H9 (cell line): ENCODE measurements around the gene ZNRF4. TPM values are rescaled to one million over a fixed set of nuclear protein-coding genes. Genes with fewer than 3 reads are reported as not detected.

ENCODE experiments used
- DNase-seq: peaks from one replicate; pipeline ENCODE4 v3.0.0-alpha.2; 2017
- H2AFZ ChIP-seq: one replicate; pipeline ENCODE4 v1.6.1; 2013; ENCODE audit warnings: mild to moderate bottlenecking, low read length, control low read depth, moderate library complexity
- H2AK5ac ChIP-seq: 2 replicates; pipeline ENCODE4 v1.6.1; 2013; ENCODE audit warnings: low read length, control low read depth, mixed read lengths; ENCODE audit not compliant: insufficient read length
- H2BK120ac ChIP-seq: one replicate; pipeline ENCODE4 v1.6.1; 2013; ENCODE audit warnings: low read depth, mild to moderate bottlenecking, low read length, control low read depth, inconsistent platforms; ENCODE audit not compliant: poor library complexity, severe bottlenecking
- H2BK12ac ChIP-seq: 2 replicates; pipeline ENCODE4 v1.6.1; 2013; ENCODE audit warnings: low read length, control low read depth, mixed read lengths, low read depth; ENCODE audit not compliant: insufficient read length
- H2BK15ac ChIP-seq: 2 replicates; pipeline ENCODE4 v1.6.1; 2013; ENCODE audit warnings: low read depth, low read length, control low read depth
- H2BK20ac ChIP-seq: one replicate; pipeline ENCODE4 v1.6.1; 2013; ENCODE audit warnings: low read depth, mild to moderate bottlenecking, low read length, control low read depth, inconsistent platforms; ENCODE audit not compliant: poor library complexity, severe bottlenecking
- H2BK5ac ChIP-seq: 2 replicates; pipeline ENCODE4 v1.6.1; 2013; ENCODE audit warnings: low read length, control low read depth, mixed read lengths; ENCODE audit not compliant: insufficient read length
- H3K14ac ChIP-seq: 2 replicates; pipeline ENCODE4 v1.6.1; 2013; ENCODE audit warnings: low read length, control low read depth; ENCODE audit not compliant: insufficient read depth
- H3K18ac ChIP-seq: 2 replicates; pipeline ENCODE4 v1.6.1; 2013; ENCODE audit warnings: low read depth, mild to moderate bottlenecking, mixed read lengths, low read length, control low read depth; ENCODE audit not compliant: insufficient read length
- H3K23ac ChIP-seq: 2 replicates; pipeline ENCODE4 v1.6.1; 2013; ENCODE audit warnings: low read length, control low read depth, mixed read lengths, low read depth; ENCODE audit not compliant: insufficient read length
- H3K23me2 ChIP-seq: 2 replicates; pipeline ENCODE4 v1.6.1; 2013; ENCODE audit warnings: low read depth, mild to moderate bottlenecking, mixed read lengths, low read length, control low read depth; ENCODE audit not compliant: insufficient read length, poor library complexity, severe bottlenecking
- H3K27ac ChIP-seq: 2 replicates; pipeline ENCODE4 v1.5.1; 2013; ENCODE audit warnings: low read length, control low read depth, mixed read lengths, low read depth; ENCODE audit not compliant: insufficient read length
- H3K27me3 ChIP-seq: 2 replicates; pipeline ENCODE4 v1.6.1; 2013; ENCODE audit warnings: low read length, control low read depth, inconsistent platforms; ENCODE audit not compliant: insufficient read depth
- H3K4ac ChIP-seq: 2 replicates; pipeline ENCODE4 v1.6.1; 2013; ENCODE audit warnings: low read depth, mild to moderate bottlenecking, control low read depth, inconsistent platforms, low read length, moderate library complexity
- H3K4me1 ChIP-seq: 2 replicates; pipeline ENCODE4 v1.6.1; 2013; ENCODE audit warnings: low read length, control low read depth, inconsistent platforms; ENCODE audit not compliant: insufficient read depth
- H3K4me2 ChIP-seq: 2 replicates; pipeline ENCODE4 v1.6.1; 2013; ENCODE audit warnings: low read length, control low read depth, mixed read lengths; ENCODE audit not compliant: insufficient read length, insufficient read depth
- H3K56ac ChIP-seq: 2 replicates; pipeline ENCODE4 v1.6.1; 2013; ENCODE audit warnings: low read depth, mild to moderate bottlenecking, mixed read lengths, low read length, control low read depth; ENCODE audit not compliant: insufficient read length
- H3K79me1 ChIP-seq: 2 replicates; pipeline ENCODE4 v1.6.1; 2013; ENCODE audit warnings: low read depth, mild to moderate bottlenecking, moderate library complexity, low read length, control low read depth, inconsistent platforms; ENCODE audit not compliant: insufficient read depth, poor library complexity, severe bottlenecking
- H3K79me2 ChIP-seq: 2 replicates; pipeline ENCODE4 v1.6.1; 2013; ENCODE audit warnings: low read length, control low read depth, inconsistent platforms; ENCODE audit not compliant: insufficient read depth
- H3K9ac ChIP-seq: 2 replicates; pipeline ENCODE4 v1.6.1; 2013; ENCODE audit warnings: low read length, control low read depth, mixed read lengths; ENCODE audit not compliant: insufficient read length; ENCODE audit errors: extremely low read depth
- H3K9me3 ChIP-seq: one replicate; pipeline ENCODE4 v1.6.1; 2013; ENCODE audit warnings: low read depth, low read length, inconsistent platforms; ENCODE audit not compliant: control insufficient read depth
- H3T11ph ChIP-seq: one replicate; pipeline ENCODE4 v1.6.1; 2013; ENCODE audit warnings: mild to moderate bottlenecking, low read length, control low read depth, inconsistent platforms
- H4K20me1 ChIP-seq: one replicate; pipeline ENCODE4 v1.6.1; 2013; ENCODE audit not compliant: control insufficient read depth, insufficient read length, insufficient read depth
- H4K5ac ChIP-seq: 2 replicates; pipeline ENCODE4 v1.6.1; 2013; ENCODE audit warnings: low read depth, mild to moderate bottlenecking, mixed read lengths, low read length, control low read depth; ENCODE audit not compliant: insufficient read length
- H4K8ac ChIP-seq: replicated peaks from 2 replicates; pipeline ENCODE4 v1.6.1; 2013; ENCODE audit warnings: low read length, control low read depth, mixed read lengths, low read depth; ENCODE audit not compliant: insufficient read length
- H4K91ac ChIP-seq: 2 replicates; pipeline ENCODE4 v1.6.1; 2013; ENCODE audit warnings: low read depth, mild to moderate bottlenecking, moderate library complexity, mixed read lengths, low read length, control low read depth; ENCODE audit not compliant: insufficient read length
- H3K27ac Mint-ChIP-seq, 3 experiments: 2 replicates in 2 of 3; 3 replicates in 1 of 3; pipeline ENCODE4 v1.8.0; 2020 to 2021; ENCODE audit warnings: mixed read lengths in 3 of 3, mild to moderate bottlenecking in 1 of 3, moderate library complexity in 1 of 3
- H3K27me3 Mint-ChIP-seq: 2 replicates; pipeline ENCODE4 v1.8.0; 2021; ENCODE audit warnings: low read depth, mild to moderate bottlenecking, moderate library complexity, mixed read lengths
- H3K36me3 Mint-ChIP-seq, 3 experiments: 2 replicates in 2 of 3; 3 replicates in 1 of 3; pipeline ENCODE4 v1.8.0; 2020 to 2021; ENCODE audit warnings: low read depth in 3 of 3, mixed read lengths in 3 of 3; ENCODE audit not compliant: insufficient read depth in 1 of 3
- H3K4me1 Mint-ChIP-seq, 2 experiments: 2 replicates each; pipeline ENCODE4 v1.8.0; 2020; ENCODE audit warnings: mixed read lengths in 2 of 2
- H3K4me3 Mint-ChIP-seq, 2 experiments: 2 replicates in 1 of 2; 3 replicates in 1 of 2; pipeline ENCODE4 v1.8.0; 2020 to 2021; ENCODE audit warnings: mild to moderate bottlenecking in 2 of 2, mixed read lengths in 2 of 2, moderate library complexity in 1 of 2
- H3K9me3 Mint-ChIP-seq, 2 experiments: 2 replicates in 1 of 2; 3 replicates in 1 of 2; pipeline ENCODE4 v1.8.0; 2020; ENCODE audit warnings: mild to moderate bottlenecking in 2 of 2, mixed read lengths in 2 of 2, moderate library complexity in 1 of 2
- WGBS: extraction: QIAGEN DNeasy Blood & Tissue Kit; methylation state at CpG from one replicate; pipeline ENCODE4 v1.1.7; 2013; ENCODE audit warnings: missing lambda C conversion rate, low lambda C conversion rate, mixed read lengths; ENCODE audit not compliant: insufficient read length; ENCODE audit errors: extremely low coverage; 5-methylcytosine and 5-hydroxymethylcytosine counted together
- total RNA-seq: library from RNA; stranded (reverse); gene quantifications from 2 replicates; pipeline ENCODE4 v1.2.1, GENCODE V29; 2021
- TF ChIP-seq, protein P1 (sequence below): fragments of 200-600 bp; sonication (generic); conservative IDR thresholded peaks from 3 replicates; pipeline ENCODE4 v1.8.0; 2021; ENCODE audit warnings: antibody characterized with exemption, mild to moderate bottlenecking

The ZNRF4 gene
- total RNA-seq, 1 experiment from 2014 or later: not detected

DNA sequence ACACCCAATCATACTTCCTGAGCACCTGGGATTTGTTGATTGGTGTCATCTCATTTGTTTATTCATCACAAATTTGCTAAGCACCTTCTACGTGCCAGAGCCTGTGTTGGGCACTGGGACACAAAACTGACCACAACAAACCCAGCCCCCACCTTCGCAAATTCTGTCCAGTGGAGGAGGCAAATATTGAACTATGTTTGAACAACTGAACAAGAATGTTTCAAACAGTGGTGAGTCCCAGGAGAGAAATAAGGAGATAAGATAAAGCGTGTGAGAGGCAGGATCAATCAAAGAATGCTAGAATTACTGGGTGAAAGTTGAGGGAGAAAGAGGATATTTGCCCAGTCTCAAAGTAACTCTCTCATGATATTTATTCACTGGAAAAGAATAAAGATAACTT lies 8.7 kb downstream of the ZNRF4 start:
- Histone ChIP-seq H3K27me3 (no peaks in the 10 kb centered on the region), H4K8ac (no peak overlapping the region), H2BK12ac (no peak overlapping the region), H2BK120ac (no peak overlapping the region), H3K23ac (no peak overlapping the region), H3T11ph (no peak overlapping the region), H3K4me2 (no peak overlapping the region), H3K23me2 (no peaks in the 10 kb centered on the region), H2AK5ac (no peak overlapping the region), H3K79me1 (no peaks in the 10 kb centered on the region), H4K5ac (no peak overlapping the region), H2BK15ac (no peak overlapping the region), H3K56ac (no peak overlapping the region), H2AFZ (no peak overlapping the region), H3K27ac (no peak overlapping the region), H3K18ac (no peak overlapping the region), H2BK5ac (no peak overlapping the region), H4K20me1 (no peaks in the 10 kb centered on the region), H3K14ac (no peak overlapping the region), H3K4me1 (no peaks in the 10 kb centered on the region), H3K79me2 (no peaks in the 10 kb centered on the region), H4K91ac (no peak overlapping the region), H3K4ac (no peak overlapping the region), H3K9ac (no peak overlapping the region), H2BK20ac (no peak overlapping the region), H3K9me3 (no peaks in the 10 kb centered on the region)
- no peak overlapping the region for H3K4me3 Mint-ChIP-seq
- no CpG with 5 or more reads among the region's 3 CpGs for WGBS
- TF ChIP-seq, protein P1, sequence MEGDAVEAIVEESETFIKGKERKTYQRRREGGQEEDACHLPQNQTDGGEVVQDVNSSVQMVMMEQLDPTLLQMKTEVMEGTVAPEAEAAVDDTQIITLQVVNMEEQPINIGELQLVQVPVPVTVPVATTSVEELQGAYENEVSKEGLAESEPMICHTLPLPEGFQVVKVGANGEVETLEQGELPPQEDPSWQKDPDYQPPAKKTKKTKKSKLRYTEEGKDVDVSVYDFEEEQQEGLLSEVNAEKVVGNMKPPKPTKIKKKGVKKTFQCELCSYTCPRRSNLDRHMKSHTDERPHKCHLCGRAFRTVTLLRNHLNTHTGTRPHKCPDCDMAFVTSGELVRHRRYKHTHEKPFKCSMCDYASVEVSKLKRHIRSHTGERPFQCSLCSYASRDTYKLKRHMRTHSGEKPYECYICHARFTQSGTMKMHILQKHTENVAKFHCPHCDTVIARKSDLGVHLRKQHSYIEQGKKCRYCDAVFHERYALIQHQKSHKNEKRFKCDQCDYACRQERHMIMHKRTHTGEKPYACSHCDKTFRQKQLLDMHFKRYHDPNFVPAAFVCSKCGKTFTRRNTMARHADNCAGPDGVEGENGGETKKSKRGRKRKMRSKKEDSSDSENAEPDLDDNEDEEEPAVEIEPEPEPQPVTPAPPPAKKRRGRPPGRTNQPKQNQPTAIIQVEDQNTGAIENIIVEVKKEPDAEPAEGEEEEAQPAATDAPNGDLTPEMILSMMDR: no peak
- no peak for DNase-seq
- H3K27me3 Mint-ChIP-seq: peaks cover 57% of the 10 kb centered on the region
- no peak overlapping the region for H3K27ac Mint-ChIP-seq
- H3K4me1 Mint-ChIP-seq: peaks cover 0 to 7% of the 10 kb centered on the region in 2 experiments; a peak in 2 of 4 replicates
- peaks cover 8% of the 10 kb centered on the region in 2 experiments; a peak in 4 of 5 replicates for H3K9me3 Mint-ChIP-seq
- H3K36me3 Mint-ChIP-seq: no peaks in the 10 kb centered on the region; a peak in 2 of 7 replicates
